IMR-90 (cell line): ENCODE data around the gene TMEM86B. TPM values are rescaled to one million over a fixed set of nuclear protein-coding genes. Genes with fewer than 3 reads are reported as not detected.

ENCODE experiments used
- CEBPB ChIP-seq: IDR thresholded peaks from 2 replicates; pipeline ENCODE4 v1.6.1; 2012; ENCODE audit warnings: low read depth, low read length, improper control_type of control experiment
- MAZ ChIP-seq: IDR thresholded peaks from 2 replicates; pipeline ENCODE4 v1.6.1; 2012; ENCODE audit warnings: low read depth, mild to moderate bottlenecking, low read length, improper control_type of control experiment, moderate library complexity, borderline replicate concordance
- RFX5 ChIP-seq: IDR thresholded peaks from 2 replicates; pipeline ENCODE4 v1.8.0; 2012; ENCODE audit warnings: low read depth, mild to moderate bottlenecking, low read length, moderate library complexity
- polyA plus RNA-seq, 3 experiments: library from polyadenylated mRNA; depleted of rRNA; stranded (reverse); fragments of >200 nt; gene quantifications; 2 replicates each; pipeline ENCODE4 v1.2.3, GENCODE V29; 2012; ENCODE audit warnings: low replicate concordance in 1 of 3
- total RNA-seq: library from RNA; depleted of rRNA; stranded (reverse); fragments of >200 nt; gene quantifications from 2 replicates; pipeline ENCODE4 v1.2.3, GENCODE V29; 2012

The TMEM86B gene
- total and polyA plus RNA-seq, 2 of the 4 experiments (the other 2 are of a cell fraction): 0.18 to 2.4 TPM

DNA sequence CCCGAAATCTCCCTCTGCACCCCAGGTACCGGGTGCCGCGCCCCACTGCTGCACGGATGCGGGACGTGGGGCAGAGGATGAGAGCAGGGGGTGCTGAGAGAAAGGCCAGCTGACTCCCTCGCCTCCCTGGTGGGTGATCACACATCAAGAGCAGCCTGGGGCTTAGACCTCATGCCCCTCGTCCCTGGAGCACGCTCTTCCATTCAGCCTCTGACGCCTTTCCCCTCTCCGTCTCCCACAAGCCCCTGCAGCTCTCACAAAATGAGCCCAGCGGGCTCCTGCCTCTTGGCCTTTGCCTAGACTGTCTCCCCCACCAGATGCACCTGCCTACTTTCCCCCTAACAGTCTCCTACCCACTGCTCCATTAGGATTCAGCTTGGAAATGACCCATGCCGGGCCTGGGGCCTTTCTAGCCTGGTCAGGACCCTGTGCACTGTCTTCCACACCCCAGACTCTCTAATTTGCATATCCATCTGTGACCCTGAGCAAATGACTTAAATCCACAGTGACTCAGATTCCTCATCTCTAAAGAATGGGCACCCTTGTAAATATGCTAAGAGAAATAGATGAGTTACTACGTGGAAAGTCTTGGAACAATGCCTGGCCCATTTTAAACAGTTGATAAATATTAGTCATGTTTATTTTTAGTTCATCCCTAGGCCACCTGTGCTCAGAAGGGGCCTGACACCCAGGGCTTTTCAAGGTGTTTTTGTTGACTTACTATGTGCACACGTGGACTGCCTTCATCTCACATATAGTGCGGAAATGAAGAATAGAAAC, 18.7 kb downstream of the TMEM86B start (continued):
- 0 out of 2 replicates have a peak, but pooled peaks have one; percentile 7 for TF ChIP-seq MAZ
- no peak for TF ChIP-seq RFX5
- no peak for TF ChIP-seq CEBPB
